ENCODE data around the gene MT3. TPM values are rescaled to one million over a fixed set of nuclear protein-coding genes. Genes with fewer than 3 reads are reported as not detected.
A peak's percentile ranks its signal among the peaks of the same experiment; 100 is the strongest.

Gene MT3
- total RNA-seq (12.6 TPM), polyA plus RNA-seq (ENCODE audit: insufficient read depth in 1 of 8, insufficient read length in 8 of 8, low replicate concordance in 1 of 8) (10 to 100 TPM in 3 of 8 donors, 1 to 10 TPM in 5; 3.9 to 15.8 (median 9.0) TPM)
- long read RNA-seq, donor 1: 0 reads
- long read RNA-seq, donor 2: 0 reads
- long read RNA-seq, donor 3, transcript MT3-201 (3 exons, 569 nt): major isoform, 7 of 8 reads
- long read RNA-seq, donor 3, partial matches to known transcripts: 0 of 8 reads
- long read RNA-seq, donor 3, other reads (novel, unspliced or antisense): 0 of 8 reads
- long read RNA-seq, donor 4, partial matches to known transcripts: 0 of 5 reads
- long read RNA-seq, donor 4, other reads (novel, unspliced or antisense): 0 of 5 reads
- long read RNA-seq, donor 5, transcript MT3-201 (3 exons, 569 nt): major isoform, 12 of 13 reads
- long read RNA-seq, donor 5, partial matches to known transcripts: 0 of 13 reads
- long read RNA-seq, donor 5, other reads (novel, unspliced or antisense): 0 of 13 reads
- long read RNA-seq, donor 6, transcript MT3-201 (3 exons, 569 nt): major isoform, 8 of 9 reads
- long read RNA-seq, donor 6, partial matches to known transcripts: 0 of 9 reads
- long read RNA-seq, donor 6, other reads (novel, unspliced or antisense): 0 of 9 reads
- long read RNA-seq, donor 7, transcript MT3-201 (3 exons, 569 nt): major isoform, 6 of 6 reads
- long read RNA-seq, donor 7, partial matches to known transcripts: 0 of 6 reads
- long read RNA-seq, donor 7, other reads (novel, unspliced or antisense): 0 of 6 reads
- long read RNA-seq, donor 8, transcript MT3-204 (1 exons, 1,550 nt): major isoform, 5 of 6 reads
- long read RNA-seq, donor 8, partial matches to known transcripts: 0 of 6 reads
- long read RNA-seq, donor 8, other reads (novel, unspliced or antisense): 0 of 6 reads
- long read RNA-seq, donor 9, transcript MT3-201 (3 exons, 569 nt): major isoform, 5 of 6 reads
- long read RNA-seq, donor 9, partial matches to known transcripts: 0 of 6 reads
- long read RNA-seq, donor 9, other reads (novel, unspliced or antisense): 0 of 6 reads
- long read RNA-seq, donor 10, transcript MT3-201 (3 exons, 569 nt): major isoform, 6 of 8 reads
- long read RNA-seq, donor 10, partial matches to known transcripts: 0 of 8 reads
- long read RNA-seq, donor 10, other reads (novel, unspliced or antisense): 0 of 8 reads
- long read RNA-seq, donor 11, transcript MT3-201 (3 exons, 569 nt): major isoform, 14 of 15 reads
- long read RNA-seq, donor 11, partial matches to known transcripts: 0 of 15 reads
- long read RNA-seq, donor 11, other reads (novel, unspliced or antisense): 0 of 15 reads

- Histone ChIP-seq H3K27me3 (ENCODE audit: control insufficient read depth, insufficient read depth, low read length) (peaks cover 55% of the 10 kb centered on the region), H3K4me1 (ENCODE audit: control insufficient read depth, insufficient read depth, low read length) (peaks cover 20% of the 10 kb centered on the region), H3K9me3 (replicated peaks; ENCODE audit: control insufficient read depth, low read depth, low read length) (peaks cover 4% of the 10 kb centered on the region), H3K27ac (ENCODE audit: low read length) (no peak within 1 kb of the TSS), H3K36me3 (ENCODE audit: control insufficient read depth, insufficient read depth, low read length) (no peaks in the 10 kb centered on the region), H3K4me3 (ENCODE audit: low read length) (peak within 1 kb of the TSS; percentile 25)
- WGBS (ENCODE audit: insufficient coverage): 3% methylated on average over 85 of the region's 87 CpGs
- DNase-seq: peak; percentile 53
These were observed at the start of gene MT3 for GRCh38 chr16:56589141-56590039. TSS of gene MT3 (plus strand) at chr16:56589528. CDS start at chr16:56589591, 63 bp downstream.

GRCh38 chr16:56539656-56540055 is 49.7 kb upstream of the MT3 start:
- Histone ChIP-seq H3K27ac (ENCODE audit: low read length) (no peak overlapping the region), H3K36me3 (ENCODE audit: control insufficient read depth, insufficient read depth, low read length) (no peaks in the 10 kb centered on the region), H3K27me3 (ENCODE audit: control insufficient read depth, insufficient read depth, low read length) (peaks cover 12% of the 10 kb centered on the region), H3K4me1 (ENCODE audit: control insufficient read depth, insufficient read depth, low read length) (no peaks in the 10 kb centered on the region), H3K4me3 (ENCODE audit: low read length) (no peak overlapping the region), H3K9me3 (replicated peaks; ENCODE audit: control insufficient read depth, low read depth, low read length) (no peaks in the 10 kb centered on the region)
- no peak for DNase-seq
- WGBS (ENCODE audit: insufficient coverage): no CpG with 5 or more reads among the region's 4 CpGs

- H3K27ac ChIP-seq (ENCODE audit: low read length): no peak overlapping the region
- peaks cover 2% of the 10 kb centered on the region for H3K4me1 ChIP-seq (ENCODE audit: control insufficient read depth, insufficient read depth, low read length)
- no CpG with 5 or more reads among the region's 2 CpGs for WGBS (ENCODE audit: insufficient coverage)
- no peak for DNase-seq
- H3K27me3 ChIP-seq (ENCODE audit: control insufficient read depth, insufficient read depth, low read length): peaks cover 7% of the 10 kb centered on the region
- no peak overlapping the region for H3K4me3 ChIP-seq (ENCODE audit: low read length)
- no peaks in the 10 kb centered on the region for H3K36me3 ChIP-seq (ENCODE audit: control insufficient read depth, insufficient read depth, low read length)
- H3K9me3 ChIP-seq (replicated peaks; ENCODE audit: control insufficient read depth, low read depth, low read length): no peaks in the 10 kb centered on the region
These were observed 47.3 kb upstream of the MT3 start for GRCh38 chr16:56542039-56542438.

- Histone ChIP-seq H3K27me3 (ENCODE audit: control insufficient read depth, insufficient read depth, low read length) (peaks cover 6% of the 10 kb centered on the region), H3K27ac (ENCODE audit: low read length) (no peak overlapping the region), H3K36me3 (ENCODE audit: control insufficient read depth, insufficient read depth, low read length) (no peaks in the 10 kb centered on the region), H3K4me1 (ENCODE audit: control insufficient read depth, insufficient read depth, low read length) (peaks cover 12% of the 10 kb centered on the region), H3K9me3 (replicated peaks; ENCODE audit: control insufficient read depth, low read depth, low read length) (no peaks in the 10 kb centered on the region), H3K4me3 (ENCODE audit: low read length) (no peak overlapping the region)
- peak; percentile 22 for DNase-seq
- WGBS (ENCODE audit: insufficient coverage): 19% methylated on average over 8 of the region's 12 CpGs
These were observed 42.0 kb upstream of the MT3 start for GRCh38 chr16:56547120-56547948.

- H3K9me3 ChIP-seq (replicated peaks; ENCODE audit: control insufficient read depth, low read depth, low read length): no peaks in the 10 kb centered on the region
- WGBS (ENCODE audit: insufficient coverage): 96% methylated on average over 3 of the region's 4 CpGs
- H3K27ac ChIP-seq (ENCODE audit: low read length): no peak overlapping the region
- peaks cover 14% of the 10 kb centered on the region for H3K4me1 ChIP-seq (ENCODE audit: control insufficient read depth, insufficient read depth, low read length)
- DNase-seq: no peak
- no peaks in the 10 kb centered on the region for H3K36me3 ChIP-seq (ENCODE audit: control insufficient read depth, insufficient read depth, low read length)
- H3K4me3 ChIP-seq (ENCODE audit: low read length): no peak overlapping the region
- H3K27me3 ChIP-seq (ENCODE audit: control insufficient read depth, insufficient read depth, low read length): peaks cover 2% of the 10 kb centered on the region
These were observed 41.3 kb upstream of the MT3 start for GRCh38 chr16:56547949-56548567.

GRCh38 chr16:56549161-56549560 is 40.2 kb upstream of the MT3 start:
- no peak overlapping the region for H3K4me3 ChIP-seq (ENCODE audit: low read length)
- H3K9me3 ChIP-seq (replicated peaks; ENCODE audit: control insufficient read depth, low read depth, low read length): no peaks in the 10 kb centered on the region
- H3K27me3 ChIP-seq (ENCODE audit: control insufficient read depth, insufficient read depth, low read length): peaks cover 2% of the 10 kb centered on the region
- H3K4me1 ChIP-seq (ENCODE audit: control insufficient read depth, insufficient read depth, low read length): peaks cover 14% of the 10 kb centered on the region
- no peak overlapping the region for H3K27ac ChIP-seq (ENCODE audit: low read length)
- no peaks in the 10 kb centered on the region for H3K36me3 ChIP-seq (ENCODE audit: control insufficient read depth, insufficient read depth, low read length)
- no peak for DNase-seq

- H3K4me3 ChIP-seq (ENCODE audit: low read length): no peak overlapping the region
- H3K27ac ChIP-seq (ENCODE audit: low read length): no peak overlapping the region
- 89% methylated on average over 4 of the region's 5 CpGs for WGBS (ENCODE audit: insufficient coverage)
- H3K36me3 ChIP-seq (ENCODE audit: control insufficient read depth, insufficient read depth, low read length): no peaks in the 10 kb centered on the region
- peaks cover 14% of the 10 kb centered on the region for H3K4me1 ChIP-seq (ENCODE audit: control insufficient read depth, insufficient read depth, low read length)
- no peak for DNase-seq
- peaks cover 8% of the 10 kb centered on the region for H3K27me3 ChIP-seq (ENCODE audit: control insufficient read depth, insufficient read depth, low read length)
- no peaks in the 10 kb centered on the region for H3K9me3 ChIP-seq (replicated peaks; ENCODE audit: control insufficient read depth, low read depth, low read length)
These were observed 39.5 kb upstream of the MT3 start for GRCh38 chr16:56549744-56550385.
